Stimulated activated CD4-positive, alpha-beta T cell treated with anti-CD3 and anti-CD28 coated beads, Interleukin-12 subunit alpha, Interleukin-12 subunit beta, amount 100 ng/mL, for 24 hours (primary cell): ENCODE measurements around the gene LPO.

ENCODE experiments used
- DNase-seq, 2 experiments: peaks; one replicate each; pipeline ENCODE4 v3.0.0-alpha.2; 2020; ENCODE audit warnings: low read depth in 2 of 2

Gene LPO

DNA sequence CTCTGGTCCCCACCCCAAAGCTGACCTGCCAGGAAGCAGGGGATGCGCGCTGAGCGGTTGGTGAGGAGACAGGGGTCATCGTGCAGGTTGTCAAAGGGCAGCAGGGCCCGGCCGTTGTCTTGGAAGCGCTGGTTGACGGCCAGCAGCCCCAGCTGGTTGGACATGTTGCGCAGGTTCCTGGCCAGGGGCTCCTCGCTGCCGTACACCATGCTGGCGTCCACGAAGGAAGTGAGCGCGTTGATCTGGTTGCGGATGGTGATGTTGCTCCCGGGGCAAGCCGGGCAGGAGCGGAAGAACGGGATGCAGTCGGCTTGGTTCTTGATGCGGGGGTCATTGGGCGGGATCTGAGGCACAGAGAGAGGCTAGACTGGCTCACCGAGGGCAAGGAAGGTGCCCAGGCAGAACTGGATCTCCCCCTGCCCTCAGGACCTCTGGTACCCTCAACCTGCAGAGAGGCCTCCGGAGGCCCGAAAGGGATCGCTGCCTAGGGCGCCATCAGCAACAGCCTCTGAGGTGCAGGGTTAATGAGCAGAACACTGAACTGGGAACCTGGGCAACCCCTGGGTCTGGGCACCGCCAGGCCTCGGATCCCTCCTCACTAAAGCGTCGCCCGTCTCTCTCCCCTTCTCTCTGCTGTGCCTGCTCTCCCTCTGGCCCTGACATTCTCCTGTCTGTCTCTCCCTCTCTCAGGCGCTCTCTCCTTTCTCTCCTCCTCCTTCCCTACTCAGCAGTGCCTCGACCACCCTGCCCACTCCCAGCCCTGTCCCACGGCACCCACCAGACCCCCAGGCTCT, 39.6 kb downstream of the LPO start:
- DNase-seq = no peak

DNA sequence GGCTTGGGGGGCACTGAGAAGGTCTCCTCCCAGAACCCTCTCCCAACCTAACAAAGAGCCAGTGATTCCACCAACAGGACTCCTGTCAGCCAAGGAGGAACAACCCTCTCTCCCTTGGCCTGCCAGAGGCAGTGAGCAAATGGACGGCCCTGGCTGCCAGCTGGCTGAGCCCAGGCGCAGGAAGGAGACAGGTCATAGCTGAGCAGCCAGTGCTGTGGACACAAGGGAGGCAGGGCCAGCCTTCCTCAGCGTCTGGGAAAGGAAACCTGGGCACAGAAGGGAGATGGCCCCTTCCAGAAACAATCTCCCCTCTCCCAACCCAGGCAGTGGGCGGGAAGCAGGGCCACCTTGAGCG, 40.3 kb downstream of the LPO start:
- DNase-seq = no peak

GRCh38 chr17:58279016-58279711, 40.8 kb downstream of the LPO start:
- no peak for DNase-seq

GRCh38 chr17:58279736-58280479, 41.5 kb downstream of the LPO start:
- no peak for DNase-seq

DNA sequence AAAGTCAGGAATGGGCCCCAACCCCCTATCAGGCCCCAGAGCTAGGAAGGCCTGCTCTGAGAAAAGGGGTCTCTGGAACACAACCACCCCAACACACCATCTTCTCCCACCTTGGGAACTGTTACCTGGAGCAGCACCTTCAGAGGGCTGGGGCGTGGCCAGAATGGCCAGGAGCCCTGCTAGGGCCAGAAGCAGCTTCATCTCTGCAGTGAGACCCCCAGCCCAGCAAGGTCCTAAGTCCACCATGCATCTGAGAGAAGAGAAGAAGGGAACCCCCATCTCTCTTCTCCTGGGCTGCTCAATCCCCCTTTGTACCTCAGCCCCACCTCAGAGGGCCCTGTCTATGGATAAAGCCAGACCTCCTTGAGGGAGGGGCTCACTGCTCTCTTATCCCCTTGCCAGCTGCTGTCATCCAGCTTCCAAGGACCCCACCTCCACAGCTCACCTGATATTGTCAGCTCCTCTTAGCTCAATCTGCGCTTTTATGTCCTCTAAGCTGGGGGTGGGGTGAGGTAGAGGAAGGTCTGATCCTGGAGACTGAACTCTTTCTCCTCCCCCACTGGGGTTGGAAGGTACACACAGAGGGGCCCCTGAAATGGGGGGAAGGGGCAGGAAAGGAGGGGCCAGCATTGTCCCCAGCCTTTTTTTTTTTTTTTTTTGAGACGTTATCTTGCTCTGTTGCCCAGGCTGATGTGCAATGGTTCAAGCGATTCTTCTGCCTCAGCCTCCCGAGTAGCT, 42.3 kb downstream of the LPO start, which contains the start of gene MPO:
Gene MPO, minus strand, starts transcription at position 456 of the 738 bp plus-strand sequence. Its CDS starts 177 bp downstream, at position 279.
- DNase-seq = no peak

- no peak for DNase-seq
Measured at GRCh38 chr17:58281511-58282011, 43.2 kb downstream of the LPO start.

DNA sequence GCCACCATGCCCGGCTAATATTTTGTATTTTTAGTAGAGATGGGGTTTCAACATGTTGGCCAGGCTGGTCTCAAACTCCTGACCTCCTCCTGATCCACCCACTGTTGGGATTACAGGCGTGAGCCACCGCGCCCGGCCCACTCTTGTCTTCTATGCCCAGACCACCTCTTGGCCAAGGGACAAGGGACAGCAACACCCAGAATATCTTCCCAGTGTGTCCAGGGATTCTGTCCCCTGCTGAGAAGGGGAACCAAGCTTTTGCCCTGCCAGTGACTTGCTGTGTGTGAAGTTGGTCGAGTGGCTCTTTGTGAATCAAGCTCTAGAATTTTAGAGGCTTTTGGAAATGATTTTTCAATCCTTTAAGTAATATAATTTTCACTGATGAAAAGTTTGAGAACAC, 44.1 kb downstream of the LPO start:
- DNase-seq = no peak

DNA sequence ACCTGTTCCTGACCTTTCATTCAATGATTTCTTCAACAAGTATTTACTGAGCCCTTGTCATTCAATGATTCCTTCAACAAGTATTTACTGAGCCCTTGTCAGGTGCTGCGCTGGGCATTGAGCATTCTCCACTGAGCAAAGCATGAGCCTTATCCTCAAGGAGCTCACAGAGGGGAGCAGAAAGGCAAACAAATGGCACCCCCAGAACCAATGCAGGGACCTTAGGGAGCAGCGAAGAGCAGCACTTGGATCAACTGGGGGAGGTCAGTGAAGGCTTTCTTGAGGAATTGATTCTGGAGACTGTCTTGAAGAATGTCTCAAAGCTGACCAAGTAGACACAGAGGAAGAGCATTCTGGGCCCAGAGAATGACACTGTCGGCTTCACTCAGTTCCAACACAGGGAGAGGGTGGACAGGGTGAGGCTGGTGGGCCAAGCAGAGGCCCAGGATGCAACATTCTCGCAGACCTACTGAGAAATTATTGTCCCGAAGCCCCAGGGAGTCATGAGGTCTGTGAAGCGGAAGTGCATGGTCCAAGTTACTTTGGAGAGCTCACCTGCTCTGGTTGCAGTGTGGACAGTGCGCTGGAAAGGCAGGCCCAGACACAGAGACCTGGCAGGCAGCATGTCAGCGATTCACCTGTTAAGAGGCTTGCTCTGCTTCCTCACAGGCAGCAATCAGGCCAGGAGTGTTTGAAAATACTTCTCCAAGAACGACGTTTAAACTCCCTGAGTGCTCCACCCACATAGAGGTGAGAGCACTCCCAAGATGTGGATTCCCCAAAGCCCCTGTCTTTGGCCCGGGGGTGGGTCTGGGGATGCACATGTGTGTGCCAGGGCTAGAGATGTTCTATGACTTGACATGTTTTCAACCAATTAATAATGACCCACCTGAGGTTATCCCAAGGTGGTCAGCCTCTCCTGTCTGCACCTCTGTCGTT, 45.6 kb downstream of the LPO start:
- no peak for DNase-seq

GRCh38 chr17:58284613-58285421, 46.4 kb downstream of the LPO start:
- no peak for DNase-seq

DNA sequence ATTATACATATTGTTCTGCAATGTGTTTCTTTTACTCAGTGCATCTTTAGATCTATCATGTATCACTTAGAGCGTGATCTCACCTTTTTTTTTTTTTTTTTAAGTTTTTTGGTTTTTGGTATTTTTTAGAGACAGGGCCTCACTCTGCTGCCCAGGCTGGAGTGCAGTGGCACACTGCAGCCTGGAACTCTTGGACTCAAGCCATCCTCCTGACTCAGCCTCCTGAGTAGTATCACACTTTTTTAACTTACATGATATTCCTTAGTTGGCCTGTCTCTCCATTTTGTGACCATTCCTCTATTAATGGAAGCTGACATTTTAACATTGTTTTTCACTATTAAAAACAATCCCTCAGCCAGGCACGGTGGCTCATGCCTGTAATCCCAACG, 47.0 kb downstream of the LPO start:
- no peak for DNase-seq

- DNase-seq = no peak
Measured at GRCh38 chr17:58289869-58290268, 51.5 kb downstream of the LPO start.

- no peak for DNase-seq
Measured at GRCh38 chr17:58291246-58291645, 52.9 kb downstream of the LPO start.

DNA sequence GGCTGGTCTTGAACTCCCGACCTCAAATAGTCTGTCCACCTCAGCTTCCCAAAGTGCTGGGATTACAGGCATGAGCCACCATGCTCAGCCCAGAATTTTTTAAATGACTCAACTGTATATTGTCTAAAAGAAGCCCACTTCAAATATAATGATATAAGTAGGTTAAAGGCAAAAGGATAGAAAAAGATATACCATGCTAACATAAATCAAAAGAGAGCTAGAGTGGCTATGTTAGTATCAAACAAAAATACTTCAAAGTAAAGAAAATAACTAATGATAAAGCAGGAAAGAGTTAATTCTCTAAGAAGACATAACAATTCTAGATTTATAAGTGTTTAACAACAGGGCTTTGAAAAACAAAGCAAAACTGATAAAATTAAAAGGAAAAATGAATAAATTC, 55.6 kb downstream of the LPO start:
- DNase-seq = no peak

DNA sequence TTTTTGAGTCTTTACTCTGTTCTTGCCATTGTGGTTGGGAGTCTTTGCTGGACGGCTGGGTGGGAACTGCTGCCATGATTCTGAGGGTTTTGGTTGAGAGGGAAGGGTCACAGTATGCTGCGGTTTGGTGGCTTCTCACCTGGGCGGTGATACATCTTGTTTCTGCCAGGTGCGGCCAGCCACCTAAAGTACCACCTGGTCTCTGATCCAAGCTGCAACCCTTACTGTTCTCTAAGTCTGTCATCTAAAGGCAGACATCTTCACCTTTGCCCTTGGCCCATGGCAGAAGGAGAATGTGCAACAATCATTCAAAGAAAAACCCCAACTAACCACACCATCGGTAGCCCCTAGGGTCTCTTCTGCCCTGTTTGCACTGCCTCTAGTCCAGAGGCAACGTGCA, 62.0 kb downstream of the LPO start:
- no peak for DNase-seq

GRCh38 chr17:58301504-58302150, 63.2 kb downstream of the LPO start:
- DNase-seq = no peak

- DNase-seq = no peak
Measured at GRCh38 chr17:58302171-58302918, 64.0 kb downstream of the LPO start.

DNA sequence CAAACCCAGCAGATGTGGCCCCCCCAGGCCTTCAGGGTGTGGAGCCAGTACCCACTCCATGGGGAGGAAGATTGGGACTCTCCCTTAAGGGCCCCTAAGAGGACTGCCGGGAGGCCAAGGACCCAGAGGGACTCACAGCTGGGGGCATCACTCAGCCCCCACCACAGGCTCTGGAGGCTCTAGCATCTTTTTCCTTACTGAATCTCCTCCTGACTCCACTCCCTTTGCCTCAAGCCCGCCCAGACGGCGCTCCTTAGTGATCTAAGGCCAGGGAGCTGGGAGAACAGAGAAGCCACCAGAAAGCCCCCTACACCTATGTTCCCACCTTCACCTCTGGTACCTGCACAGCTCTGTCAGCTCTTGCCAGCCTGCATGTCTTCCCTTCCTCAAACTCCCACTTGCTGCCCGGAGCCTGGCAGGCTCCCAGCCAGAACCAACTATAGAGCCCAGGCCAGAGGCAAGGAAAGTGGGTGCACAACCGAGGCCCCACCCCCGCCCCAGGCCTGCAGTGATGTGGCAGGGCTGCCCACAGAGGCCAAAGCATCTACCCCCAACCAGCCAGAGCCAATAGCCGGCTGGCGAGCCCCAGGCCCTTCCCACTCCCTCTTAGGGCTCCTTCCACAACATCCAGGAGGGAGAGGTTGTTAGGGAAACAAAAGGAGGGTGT, 64.7 kb downstream of the LPO start:
- DNase-seq = no peak
